Measurements from ENCODE around the gene ERAL1.

GRCh38 chr17:28816540-28816939 is 38.3 kb upstream of the ERAL1 start:
- TF ChIP-seq FOXP2 (optimal IDR thresholded peaks at IDR 0.05; ENCODE audit: borderline replicate concordance, extremely low read depth, extremely low read length, insufficient read depth): no peak
- no peak for TF ChIP-seq REST (IDR thresholded peaks at IDR 0.05; ENCODE audit: insufficient read depth in 1 of 2, low read depth in 2 of 2, low read length in 2 of 2)
- TF ChIP-seq POLR2AphosphoS5 (IDR thresholded peaks at IDR 0.05; ENCODE audit: low read depth, low read length): no peak
- no peak for TF ChIP-seq TAF1 (IDR thresholded peaks at IDR 0.05; ENCODE audit: borderline replicate concordance, insufficient read depth, low read length)
- no peak for TF ChIP-seq SIN3A (IDR thresholded peaks at IDR 0.05; ENCODE audit: borderline replicate concordance, insufficient read depth, low read length)
